Endothelial cell of umbilical vein (primary cell): ENCODE measurements around the gene LPAR1. TPM values are rescaled to one million over a fixed set of nuclear protein-coding genes. Genes with fewer than 3 reads are reported as not detected.

ENCODE experiments used
- BruUV-seq: library from RNA; stranded (reverse); fragments of 400-500 nt; replicated peaks from 2 replicates; lab custom pipeline; 2021; lab: Mats Ljungman, UMichigan
- CTCF ChIA-PET: fragments of 300-600, 350-600 bp; sonication (Branson Sonifier 250); formaldehyde crosslinking; loops from one replicate; lab custom pipeline; 2021; ENCODE audit warnings: antibody characterized with exemption, inconsistent platforms; lab: Charles Lee
- POLR2A ChIA-PET: fragments of 300-600, 350-600 bp; sonication (Branson Sonifier 250); formaldehyde crosslinking; loops from one replicate; lab custom pipeline; 2021; ENCODE audit warnings: antibody characterized with exemption, inconsistent platforms; lab: Charles Lee
- DNase-seq: peaks from one replicate; pipeline ENCODE4 v3.0.0-alpha.2; 2011; ENCODE audit warnings: low read depth, low spot score
- FAIRE-seq: peaks from 2 replicates; lab custom pipeline; 2011; peaks lifted over from hg19 to GRCh38; lab: Jason Lieb, UNC
- H2AFZ ChIP-seq: 2 replicates; pipeline ENCODE4 v1.6.0; 2012; ENCODE audit warnings: low read depth, low read length, control low read depth, inconsistent platforms
- H3K27ac ChIP-seq: 2 replicates; pipeline ENCODE4 v1.5.1; 2011; ENCODE audit warnings: low read depth, mild to moderate bottlenecking, control low read depth, low read length, moderate library complexity; ENCODE audit not compliant: insufficient read depth
- H3K27me3 ChIP-seq, 2 experiments: 2 replicates each; pipeline versions ENCODE4 v1.6.0 to v1.6.1; 2011; ENCODE audit warnings: low read length in 2 of 2, mixed read lengths in 1 of 2; ENCODE audit not compliant: control insufficient read depth in 2 of 2, insufficient read depth in 2 of 2
- H3K36me3 ChIP-seq, 2 experiments: 2 replicates in 1 of 2; 3 replicates in 1 of 2; pipeline ENCODE4 v1.5.1; 2011; ENCODE audit warnings: low read length in 2 of 2, mild to moderate bottlenecking in 1 of 2, moderate library complexity in 1 of 2; ENCODE audit not compliant: control insufficient read depth in 2 of 2, insufficient read depth in 2 of 2; ENCODE audit errors: extremely low read depth in 1 of 2
- H3K4me1 ChIP-seq: 3 replicates; pipeline ENCODE4 v1.5.1; 2011; ENCODE audit warnings: mild to moderate bottlenecking, low read length; ENCODE audit not compliant: control insufficient read depth, insufficient read depth; ENCODE audit errors: extremely low read depth
- H3K4me2 ChIP-seq: 2 replicates; pipeline ENCODE4 v1.6.1; 2011; ENCODE audit warnings: low read length, control low read depth, mixed read lengths; ENCODE audit not compliant: insufficient read depth
- H3K4me3 ChIP-seq, 3 experiments: fragments of 200-600 bp in 1 of 3; sonication (generic), shearing (Covaris generic) in 1 of 3; replicated peaks in 1 of 3; 2 replicates each; pipeline ENCODE4 v1.5.1; 2011 to 2016; ENCODE audit warnings: control low read depth in 3 of 3, low read length in 3 of 3, mild to moderate bottlenecking in 2 of 3, inconsistent platforms in 1 of 3, low read depth in 1 of 3, moderate library complexity in 1 of 3; ENCODE audit not compliant: insufficient read depth in 1 of 3
- H3K79me2 ChIP-seq: 2 replicates; pipeline ENCODE4 v1.6.0; 2012; ENCODE audit warnings: low read length, inconsistent platforms; ENCODE audit not compliant: control insufficient read depth, insufficient read depth
- H3K9ac ChIP-seq: replicated peaks from 2 replicates; pipeline ENCODE3; 2011; ENCODE audit warnings: low read length, control low read depth; ENCODE audit not compliant: insufficient read depth; ENCODE audit errors: extremely low read depth
- H3K9me1 ChIP-seq: replicated peaks from 3 replicates; pipeline ENCODE4 v1.6.0; 2011; ENCODE audit warnings: mild to moderate bottlenecking, low read length; ENCODE audit not compliant: control insufficient read depth, insufficient read depth; ENCODE audit errors: extremely low read depth
- H3K9me3 ChIP-seq: replicated peaks from 2 replicates; pipeline ENCODE4 v1.5.1; 2012; ENCODE audit warnings: low read length, inconsistent platforms; ENCODE audit not compliant: control insufficient read depth, insufficient read depth
- H4K20me1 ChIP-seq: replicated peaks from 2 replicates; pipeline ENCODE3; 2011; ENCODE audit warnings: mild to moderate bottlenecking, low read length; ENCODE audit not compliant: control insufficient read depth, insufficient read depth; ENCODE audit errors: extremely low read depth
- EZH2 ChIP-seq: IDR thresholded peaks from 2 replicates; pipeline ENCODE4 v1.6.1; 2012; ENCODE audit warnings: borderline replicate concordance, low read depth, mild to moderate bottlenecking, moderate library complexity, low read length, inconsistent platforms; ENCODE audit not compliant: severe bottlenecking
- FOS ChIP-seq: IDR thresholded peaks from 2 replicates; pipeline ENCODE4 v1.6.1; 2011; ENCODE audit warnings: mild to moderate bottlenecking, low read length, moderate library complexity, borderline replicate concordance; ENCODE audit not compliant: insufficient read depth
- GATA2 ChIP-seq: IDR thresholded peaks from 2 replicates; pipeline ENCODE4 v1.7.0; 2011; ENCODE audit warnings: low read depth, mild to moderate bottlenecking, moderate library complexity, mixed read lengths, low read length; ENCODE audit not compliant: insufficient read length, insufficient read depth
- MYC ChIP-seq: IDR thresholded peaks from one replicate; pipeline ENCODE4 v1.6.1; 2011; ENCODE audit warnings: mild to moderate bottlenecking, low read depth, low read length
- POLR2A ChIP-seq: IDR thresholded peaks from 2 replicates; pipeline ENCODE4 v1.6.1; 2012; ENCODE audit warnings: low read depth, mild to moderate bottlenecking, control low read depth, low read length
- POLR2AphosphoS5 ChIP-seq: IDR thresholded peaks from 2 replicates; pipeline ENCODE4 v1.6.1; 2012; ENCODE audit warnings: low read depth, mild to moderate bottlenecking, control low read depth, low read length, moderate library complexity; ENCODE audit not compliant: insufficient read depth
- dilution Hi-C: fragments of 300-500 bp; cut with MboI; formaldehyde crosslinking; loops from one replicate; pipeline ENCODE4 v1.15.0; 2019; ENCODE audit warnings: low sequenced_read_pairs; ENCODE audit not compliant: extremely low pct_ligation_motif_present
- intact Hi-C: fragments of 100-400 bp; cut with micrococcal nuclease; formaldehyde crosslinking; loops from one replicate; pipeline ENCODE4 v1.10.0; 2022
- polyA plus RNA-seq, 4 experiments: library from polyadenylated mRNA; depleted of rRNA in 3 of 4; stranded (reverse) in 3 of 4; unstranded in 1 of 4; fragments of >200 nt; gene quantifications; 2 replicates each; pipeline versions ENCODE4 v1.2.1 to v1.2.3, GENCODE V29; 2011 to 2012; ENCODE audit warnings: missing spikeins in 1 of 4
- total RNA-seq: library from RNA; stranded (reverse); gene quantifications from 2 replicates; pipeline ENCODE4 v1.2.3, GENCODE V29; 2021
- TF ChIP-seq, protein P1 (sequence below), 2 donors: IDR thresholded peaks; 1 replicate in 1 of 2; 2 replicates in 1 of 2; pipeline ENCODE4 v1.5.1; 2011; ENCODE audit warnings: low read length in 2 of 2, mild to moderate bottlenecking in 2 of 2, moderate library complexity in 2 of 2, control low read depth in 1 of 2, inconsistent platforms in 1 of 2, low read depth in 1 of 2; ENCODE audit not compliant: insufficient read depth in 1 of 2; ENCODE audit errors: extremely low read depth in 1 of 2

The LPAR1 gene
- total and polyA plus RNA-seq, 2 donors (not counting 3 experiments of a cell fraction or from before 2014, with no cell fraction given), result 0.88 to 3.0 TPM

DNA sequence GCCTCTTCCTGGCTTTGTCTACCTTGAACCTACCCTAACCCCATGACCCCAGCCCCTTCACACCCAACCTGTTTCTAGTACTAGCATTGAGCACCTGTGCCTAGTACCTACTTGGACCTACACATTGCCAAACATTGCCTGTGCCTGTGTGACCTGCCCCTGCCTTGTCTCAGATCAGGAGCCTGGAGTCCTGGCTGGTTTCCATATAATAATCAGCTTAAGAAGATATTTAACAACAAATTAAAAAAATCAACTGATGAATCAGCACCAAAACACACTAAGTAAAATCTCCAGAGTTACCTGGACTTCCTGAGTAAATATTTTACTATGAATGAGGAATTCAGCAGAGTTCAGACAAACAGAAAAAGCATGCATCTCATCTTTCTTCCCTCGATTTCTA lies 17.7 kb downstream of the LPAR1 start:
- H3K36me3 ChIP-seq, result no peaks in the 10 kb centered on the region
- no peak overlapping the region for H3K27ac ChIP-seq
- intact Hi-C loops (no loop called here), dilution Hi-C loops (no loop called here)
- no peak for TF ChIP-seq GATA2
- TF ChIP-seq EZH2, result no peak
- TF ChIP-seq POLR2AphosphoS5, result no peak
- TF ChIP-seq MYC, result no peak
- no peaks in the 10 kb centered on the region for H3K79me2 ChIP-seq
- H2AFZ ChIP-seq, result no peak overlapping the region
- no peaks in the 10 kb centered on the region for H3K9me1 ChIP-seq
- CTCF ChIA-PET, result no interaction called here
- H4K20me1 ChIP-seq, result no peaks in the 10 kb centered on the region
- no peaks in the 10 kb centered on the region for H3K9me3 ChIP-seq
- DNase-seq, result no peak
- H3K27me3 ChIP-seq, result no peaks in the 10 kb centered on the region
- H3K4me3 ChIP-seq, result no peak overlapping the region
- no peak overlapping the region for H3K9ac ChIP-seq
- no TSS peak for BruUV-seq
- no peaks in the 10 kb centered on the region for H3K4me1 ChIP-seq
- no peak for FAIRE-seq
- POLR2A ChIA-PET, result no interaction called here
- no peak overlapping the region for H3K4me2 ChIP-seq

DNA sequence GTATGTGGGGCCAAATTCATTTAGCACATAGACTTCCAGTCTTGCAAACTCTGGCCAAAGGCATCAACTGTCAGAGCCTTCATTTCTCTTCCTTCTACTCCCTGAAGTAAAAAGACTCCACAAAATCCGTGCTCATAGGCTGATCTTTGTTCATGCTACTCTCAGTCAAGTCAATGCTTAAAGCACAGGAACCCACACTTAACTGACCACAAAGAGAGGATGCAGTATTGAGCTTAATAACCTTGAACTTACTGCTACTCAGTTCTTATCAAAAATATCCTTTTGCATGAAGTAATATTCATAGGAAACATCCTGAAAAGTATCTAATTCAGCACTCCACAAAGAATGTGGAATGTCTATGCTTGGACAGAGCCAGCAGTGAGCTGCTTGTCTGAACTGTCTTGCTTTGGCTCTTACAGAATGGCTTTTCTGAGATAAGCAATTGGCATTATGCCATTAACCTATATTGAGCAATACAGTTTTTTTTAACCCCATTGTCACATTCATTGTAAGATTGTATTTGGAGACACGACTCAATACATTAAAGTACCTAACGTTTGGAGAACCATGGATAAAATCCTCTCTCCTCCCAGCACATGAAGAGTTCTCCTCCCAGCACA lies 21.7 kb downstream of the LPAR1 start:
- H3K9me3 ChIP-seq, result no peaks in the 10 kb centered on the region
- H3K79me2 ChIP-seq, result no peaks in the 10 kb centered on the region
- no TSS peak for BruUV-seq
- H3K4me2 ChIP-seq, result no peak overlapping the region
- H3K9ac ChIP-seq, result no peak overlapping the region
- no peak overlapping the region for H3K27ac ChIP-seq
- TF ChIP-seq, protein P1, sequence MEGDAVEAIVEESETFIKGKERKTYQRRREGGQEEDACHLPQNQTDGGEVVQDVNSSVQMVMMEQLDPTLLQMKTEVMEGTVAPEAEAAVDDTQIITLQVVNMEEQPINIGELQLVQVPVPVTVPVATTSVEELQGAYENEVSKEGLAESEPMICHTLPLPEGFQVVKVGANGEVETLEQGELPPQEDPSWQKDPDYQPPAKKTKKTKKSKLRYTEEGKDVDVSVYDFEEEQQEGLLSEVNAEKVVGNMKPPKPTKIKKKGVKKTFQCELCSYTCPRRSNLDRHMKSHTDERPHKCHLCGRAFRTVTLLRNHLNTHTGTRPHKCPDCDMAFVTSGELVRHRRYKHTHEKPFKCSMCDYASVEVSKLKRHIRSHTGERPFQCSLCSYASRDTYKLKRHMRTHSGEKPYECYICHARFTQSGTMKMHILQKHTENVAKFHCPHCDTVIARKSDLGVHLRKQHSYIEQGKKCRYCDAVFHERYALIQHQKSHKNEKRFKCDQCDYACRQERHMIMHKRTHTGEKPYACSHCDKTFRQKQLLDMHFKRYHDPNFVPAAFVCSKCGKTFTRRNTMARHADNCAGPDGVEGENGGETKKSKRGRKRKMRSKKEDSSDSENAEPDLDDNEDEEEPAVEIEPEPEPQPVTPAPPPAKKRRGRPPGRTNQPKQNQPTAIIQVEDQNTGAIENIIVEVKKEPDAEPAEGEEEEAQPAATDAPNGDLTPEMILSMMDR (IDR thresholded peaks at IDR 0.05; ENCODE audit: extremely low read depth in 1 of 2, insufficient read depth in 1 of 2, low read depth in 1 of 2, low read length in 2 of 2), result no peak
- TF ChIP-seq POLR2A, result no peak
- TF ChIP-seq FOS, result no peak
- dilution Hi-C loops (no loop called here), intact Hi-C loops (no loop called here)
- peak; percentile 52 for DNase-seq
- FAIRE-seq, result no peak
- H3K27me3 ChIP-seq, result no peaks in the 10 kb centered on the region
- ChIA-PET CTCF (interaction anchor here (1.3 to 1.6 kb wide), 2 partner anchors 12 to 98 kb away, joined by 3 read pairs; no protein-coding TSS in a partner anchor), POLR2A (no interaction called here)
- no peaks in the 10 kb centered on the region for H3K36me3 ChIP-seq
- no peaks in the 10 kb centered on the region for H4K20me1 ChIP-seq
- H3K4me3 ChIP-seq, result no peak overlapping the region
- H3K9me1 ChIP-seq, result no peaks in the 10 kb centered on the region
- no peak overlapping the region for H2AFZ ChIP-seq
- no peaks in the 10 kb centered on the region for H3K4me1 ChIP-seq
